Gastrocnemius medialis (tissue), 4 donors: ENCODE measurements around the gene SEC31B.

ENCODE experiments used
- POLR2A ChIP-seq, 2 donors: fragments of 450-650 bp; IDR thresholded peaks; one replicate each; pipeline ENCODE4 v1.6.1; 2017; ENCODE audit warnings: antibody characterized with exemption in 2 of 2, mild to moderate bottlenecking in 2 of 2, moderate library complexity in 2 of 2
- TF ChIP-seq, protein P1 (sequence below), 5 experiments: fragments of 450-650 bp in 3 of 5; fragments of 200-600 bp in 2 of 5; sonication (generic) in 2 of 5; IDR thresholded peaks in 4 of 5; conservative IDR thresholded peaks in 1 of 5; 1 replicate in 4 of 5; 2 replicates in 1 of 5; pipeline ENCODE4 v1.5.1; 2016 to 2019; ENCODE audit warnings: antibody characterized with exemption in 5 of 5, mild to moderate bottlenecking in 3 of 5, moderate library complexity in 3 of 5

DNA sequence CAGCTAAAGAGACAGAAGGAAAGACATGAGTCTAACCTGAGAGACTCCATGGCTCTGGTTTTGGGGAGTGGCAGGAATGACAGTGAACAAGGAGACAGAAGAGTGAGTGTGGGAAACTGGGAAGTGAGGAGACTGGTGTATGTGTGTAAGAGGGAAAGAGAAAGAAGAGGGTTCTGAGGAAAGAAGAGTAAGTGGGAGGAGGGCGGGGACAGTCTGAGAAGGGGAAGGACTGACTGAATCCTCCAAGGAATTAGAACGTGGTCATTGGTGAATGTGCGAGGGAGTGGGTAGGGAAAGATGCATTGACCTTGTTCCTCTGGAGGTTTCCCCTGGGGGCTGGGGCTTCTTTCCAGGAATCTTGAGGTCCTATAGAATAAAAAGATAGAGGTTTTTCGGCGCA is 30.3 kb downstream of the SEC31B start:
- no peak for TF ChIP-seq POLR2A (IDR thresholded peaks at IDR 0.05)
- TF ChIP-seq, protein P1, sequence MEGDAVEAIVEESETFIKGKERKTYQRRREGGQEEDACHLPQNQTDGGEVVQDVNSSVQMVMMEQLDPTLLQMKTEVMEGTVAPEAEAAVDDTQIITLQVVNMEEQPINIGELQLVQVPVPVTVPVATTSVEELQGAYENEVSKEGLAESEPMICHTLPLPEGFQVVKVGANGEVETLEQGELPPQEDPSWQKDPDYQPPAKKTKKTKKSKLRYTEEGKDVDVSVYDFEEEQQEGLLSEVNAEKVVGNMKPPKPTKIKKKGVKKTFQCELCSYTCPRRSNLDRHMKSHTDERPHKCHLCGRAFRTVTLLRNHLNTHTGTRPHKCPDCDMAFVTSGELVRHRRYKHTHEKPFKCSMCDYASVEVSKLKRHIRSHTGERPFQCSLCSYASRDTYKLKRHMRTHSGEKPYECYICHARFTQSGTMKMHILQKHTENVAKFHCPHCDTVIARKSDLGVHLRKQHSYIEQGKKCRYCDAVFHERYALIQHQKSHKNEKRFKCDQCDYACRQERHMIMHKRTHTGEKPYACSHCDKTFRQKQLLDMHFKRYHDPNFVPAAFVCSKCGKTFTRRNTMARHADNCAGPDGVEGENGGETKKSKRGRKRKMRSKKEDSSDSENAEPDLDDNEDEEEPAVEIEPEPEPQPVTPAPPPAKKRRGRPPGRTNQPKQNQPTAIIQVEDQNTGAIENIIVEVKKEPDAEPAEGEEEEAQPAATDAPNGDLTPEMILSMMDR (IDR thresholded peaks at IDR 0.05 in 4 of 5, conservative IDR thresholded peaks at IDR 0.05 in 1 of 5), result no peak
